MCF 10A (cell line): Measurements from ENCODE around the gene HCN3. TPM values are rescaled to one million over a fixed set of nuclear protein-coding genes. Genes with fewer than 3 reads are reported as not detected.

Source experiments
- BruUV-seq: library from RNA; stranded (reverse); fragments of 400-500 nt; replicated peaks from 2 replicates; lab custom pipeline; 2021; lab: Mats Ljungman, UMichigan
- CTCF ChIA-PET: fragments of 300-600 bp; sonication (Branson Sonifier 250); formaldehyde crosslinking; extraction: SDS; loops from one replicate; lab custom pipeline; 2021; ENCODE audit warnings: antibody characterized with exemption, inconsistent platforms; lab: Yijun Ruan, JAX
- POLR2A ChIA-PET: fragments of 300-600, 350-650 bp; sonication (Branson Sonifier 250); formaldehyde crosslinking; extraction: SDS; loops from one replicate; lab custom pipeline; 2020; ENCODE audit warnings: antibody characterized with exemption, inconsistent platforms; lab: Yijun Ruan, JAX
- DNase-seq: peaks from one replicate; pipeline ENCODE4 v3.0.0-alpha.2; 2018; ENCODE audit not compliant: unreplicated experiment
- H3K27ac Mint-ChIP-seq: one replicate; pipeline ENCODE4 v1.8.0; 2022; ENCODE audit warnings: mild to moderate bottlenecking, low read depth, mixed read lengths; ENCODE audit not compliant: unreplicated experiment
- H3K27me3 Mint-ChIP-seq: one replicate; pipeline ENCODE4 v1.8.0; 2022; ENCODE audit warnings: mixed read lengths; ENCODE audit not compliant: insufficient read depth, unreplicated experiment
- H3K36me3 Mint-ChIP-seq: one replicate; pipeline ENCODE4 v1.8.0; 2022; ENCODE audit warnings: mild to moderate bottlenecking, moderate library complexity, mixed read lengths; ENCODE audit not compliant: insufficient read depth, unreplicated experiment
- H3K4me1 Mint-ChIP-seq: one replicate; pipeline ENCODE4 v1.8.0; 2022; ENCODE audit warnings: mixed read lengths; ENCODE audit not compliant: insufficient read depth, unreplicated experiment
- H3K4me3 Mint-ChIP-seq: one replicate; pipeline ENCODE4 v1.8.0; 2022; ENCODE audit warnings: mild to moderate bottlenecking, moderate library complexity, mixed read lengths; ENCODE audit not compliant: unreplicated experiment
- H3K9me3 Mint-ChIP-seq: one replicate; pipeline ENCODE4 v1.8.0; 2022; ENCODE audit warnings: mixed read lengths; ENCODE audit not compliant: unreplicated experiment
- CTCF ChIP-seq: fragments of 200-600 bp; IDR thresholded peaks from one replicate; pipeline ENCODE4 v1.8.0; 2022; ENCODE audit warnings: antibody characterized with exemption, mild to moderate bottlenecking; ENCODE audit not compliant: unreplicated experiment
- intact Hi-C: fragments of 100-400 bp; cut with micrococcal nuclease; formaldehyde crosslinking; loops from 2 replicates; pipeline ENCODE4 v1.14.1; 2022
- total RNA-seq: library from RNA; stranded (reverse); gene quantifications from 2 replicates; pipeline ENCODE4 v1.2.3, GENCODE V29; 2022

Gene HCN3
- total RNA-seq, 1 experiment from 2014 or later: 2.5 TPM

GRCh38 chr1:155293086-155293749 lies 16.0 kb downstream of the HCN3 start:
- intact Hi-C loops: no loop called here
- Mint-ChIP-seq H3K4me1 (no peaks in the 10 kb centered on the region), H3K9me3 (no peaks in the 10 kb centered on the region), H3K27ac (no peak overlapping the region), H3K27me3 (peaks cover 34% of the 10 kb centered on the region), H3K4me3 (no peak overlapping the region), H3K36me3 (no peaks in the 10 kb centered on the region)
- TF ChIP-seq CTCF: no peak
- BruUV-seq: no TSS peak
- DNase-seq: no peak
- ChIA-PET POLR2A (interaction anchor here (0.9 to 1.5 kb wide), 5 partner anchors 12 to 30 kb away, joined by 3 to 9 read pairs (median 6); partner anchors contain the start of genes FDPS and RUSC1), CTCF (interaction anchor here (0.5 to 1.9 kb wide), 3 partner anchors 43 to 830 kb away, joined by 3 to 9 read pairs (median 3); no protein-coding TSS in a partner anchor)

GRCh38 chr1:155294520-155295182 lies 17.4 kb downstream of the HCN3 start:
- no peak for TF ChIP-seq CTCF
- Mint-ChIP-seq H3K27me3 (peaks cover 34% of the 10 kb centered on the region), H3K9me3 (no peaks in the 10 kb centered on the region), H3K36me3 (no peaks in the 10 kb centered on the region), H3K4me3 (no peak overlapping the region), H3K4me1 (no peaks in the 10 kb centered on the region), H3K27ac (no peak overlapping the region)
- no TSS peak for BruUV-seq
- intact Hi-C loops: no loop called here
- no peak for DNase-seq
- ChIA-PET CTCF (interaction anchor here (1.2 kb wide), 1 partner anchor 15 kb away, joined by 3 read pairs; no protein-coding TSS in a partner anchor), POLR2A (no interaction called here)

- intact Hi-C loops: no loop called here
- no peak overlapping the region for H3K4me3 Mint-ChIP-seq
- H3K27ac Mint-ChIP-seq: no peak overlapping the region
- H3K4me1 Mint-ChIP-seq: no peaks in the 10 kb centered on the region
- no TSS peak for BruUV-seq
- H3K36me3 Mint-ChIP-seq: no peaks in the 10 kb centered on the region
- no peaks in the 10 kb centered on the region for H3K9me3 Mint-ChIP-seq
- POLR2A ChIA-PET: no interaction called here
- TF ChIP-seq CTCF: no peak
- CTCF ChIA-PET: interaction anchor here (0.7 to 1.2 kb wide), 3 partner anchors 16 to 805 kb away, joined by 3 read pairs; no protein-coding TSS in a partner anchor
- no peak for DNase-seq
- peaks cover 34% of the 10 kb centered on the region for H3K27me3 Mint-ChIP-seq
These were observed 18.1 kb downstream of the HCN3 start for GRCh38 chr1:155295183-155295941.

GRCh38 chr1:155295942-155296267 lies 18.6 kb downstream of the HCN3 start:
- H3K27ac Mint-ChIP-seq: no peak overlapping the region

More at GRCh38 chr1:155295942-155296267, 18.6 kb downstream of the HCN3 start:
- Mint-ChIP-seq H3K36me3 (no peaks in the 10 kb centered on the region), H3K9me3 (no peaks in the 10 kb centered on the region), H3K4me1 (no peaks in the 10 kb centered on the region), H3K27me3 (peaks cover 34% of the 10 kb centered on the region), H3K4me3 (no peak overlapping the region)
- no peak for DNase-seq
- intact Hi-C loops: no loop called here
- POLR2A ChIA-PET: no interaction called here
- TF ChIP-seq CTCF: no peak
- BruUV-seq: no TSS peak
- CTCF ChIA-PET: interaction anchor here (0.7 to 1.2 kb wide), 4 partner anchors 16 to 806 kb away, joined by 3 read pairs; no protein-coding TSS in a partner anchor
